Activated B cell treated with CpG ODN at 0.5 μM for 24 hours (primary cell): ENCODE data around the gene KLK13. TPM values are rescaled to one million over a fixed set of nuclear protein-coding genes. Genes with fewer than 3 reads are reported as not detected.

Source experiments
- ATAC-seq: fragments of 200-7000 bp; cut with Tn5 transposase; one replicate; pipeline ENCODE4 v1.10.0; 2021; ENCODE audit warnings: low read depth, mild to moderate bottlenecking, moderate library complexity
- CTCF ChIA-PET: fragments of 350-600 bp; sonication (Branson Sonifier 250); formaldehyde crosslinking; loops from one replicate; lab custom pipeline; 2021; ENCODE audit warnings: antibody characterized with exemption; lab: Charles Lee
- POLR2A ChIA-PET: fragments of 350-600 bp; sonication (Branson Sonifier 250); formaldehyde crosslinking; loops from one replicate; lab custom pipeline; 2021; ENCODE audit warnings: antibody characterized with exemption; lab: Charles Lee
- DNase-seq: peaks from one replicate; pipeline ENCODE4 v3.0.0; 2022
- H3K27ac Mint-ChIP-seq: one replicate; pipeline ENCODE4 v1.8.0; 2020; ENCODE audit warnings: mixed read lengths
- H3K27me3 Mint-ChIP-seq: one replicate; pipeline ENCODE4 v1.8.0; 2021; ENCODE audit warnings: mixed read lengths
- H3K36me3 Mint-ChIP-seq: one replicate; pipeline ENCODE4 v1.8.0; 2021; ENCODE audit warnings: low read depth, mixed read lengths
- H3K4me1 Mint-ChIP-seq: one replicate; pipeline ENCODE4 v1.8.0; 2021; ENCODE audit warnings: mixed read lengths
- H3K4me3 Mint-ChIP-seq: one replicate; pipeline ENCODE4 v1.8.0; 2020; ENCODE audit warnings: mild to moderate bottlenecking, mixed read lengths
- H3K9me3 Mint-ChIP-seq: one replicate; pipeline ENCODE4 v1.8.0; 2020; ENCODE audit warnings: mixed read lengths
- intact Hi-C: fragments of 100-400 bp; cut with micrococcal nuclease; formaldehyde crosslinking; loops from one replicate; pipeline ENCODE4 v1.15.1; 2024
- total RNA-seq: library from RNA; stranded (reverse); gene quantifications from 2 replicates; pipeline ENCODE4 v1.2.3, GENCODE V29; 2022
- TF ChIP-seq, protein P1 (sequence below): fragments of 200-600 bp; IDR thresholded peaks from one replicate; pipeline ENCODE4 v1.8.0; 2022; ENCODE audit warnings: antibody characterized with exemption, mild to moderate bottlenecking

The KLK13 gene
- total RNA-seq, 1 donor from 2014 or later, result not detected

DNA sequence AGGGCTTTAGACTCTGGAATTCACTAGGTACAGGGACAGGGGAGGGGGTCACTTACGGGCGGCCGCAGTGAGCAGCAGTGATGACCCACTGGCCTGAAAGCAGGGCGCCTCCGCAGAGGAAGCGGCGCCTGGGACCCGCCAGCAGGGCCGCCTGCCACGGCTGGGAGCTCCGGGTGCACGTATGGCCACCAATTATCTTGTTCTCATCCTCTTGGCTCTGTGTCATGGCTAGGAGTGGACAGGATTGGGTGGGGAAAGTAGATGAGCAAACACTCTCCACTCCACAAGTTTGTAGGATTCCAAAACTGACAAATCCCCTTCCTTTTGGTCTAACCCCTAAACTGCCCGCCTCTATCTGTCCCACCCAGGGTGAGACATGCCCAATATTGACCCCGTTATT, 16.6 kb upstream of the KLK13 start:
- ATAC-seq (no peak), DNase-seq (no peak)
- POLR2A ChIA-PET, result no interaction called here
- Mint-ChIP-seq H3K4me3 (no peak overlapping the region), H3K36me3 (no peaks in the 10 kb centered on the region), H3K9me3 (no peaks in the 10 kb centered on the region), H3K27ac (no peak overlapping the region), H3K27me3 (no peaks in the 10 kb centered on the region), H3K4me1 (no peaks in the 10 kb centered on the region)
- TF ChIP-seq, protein P1, sequence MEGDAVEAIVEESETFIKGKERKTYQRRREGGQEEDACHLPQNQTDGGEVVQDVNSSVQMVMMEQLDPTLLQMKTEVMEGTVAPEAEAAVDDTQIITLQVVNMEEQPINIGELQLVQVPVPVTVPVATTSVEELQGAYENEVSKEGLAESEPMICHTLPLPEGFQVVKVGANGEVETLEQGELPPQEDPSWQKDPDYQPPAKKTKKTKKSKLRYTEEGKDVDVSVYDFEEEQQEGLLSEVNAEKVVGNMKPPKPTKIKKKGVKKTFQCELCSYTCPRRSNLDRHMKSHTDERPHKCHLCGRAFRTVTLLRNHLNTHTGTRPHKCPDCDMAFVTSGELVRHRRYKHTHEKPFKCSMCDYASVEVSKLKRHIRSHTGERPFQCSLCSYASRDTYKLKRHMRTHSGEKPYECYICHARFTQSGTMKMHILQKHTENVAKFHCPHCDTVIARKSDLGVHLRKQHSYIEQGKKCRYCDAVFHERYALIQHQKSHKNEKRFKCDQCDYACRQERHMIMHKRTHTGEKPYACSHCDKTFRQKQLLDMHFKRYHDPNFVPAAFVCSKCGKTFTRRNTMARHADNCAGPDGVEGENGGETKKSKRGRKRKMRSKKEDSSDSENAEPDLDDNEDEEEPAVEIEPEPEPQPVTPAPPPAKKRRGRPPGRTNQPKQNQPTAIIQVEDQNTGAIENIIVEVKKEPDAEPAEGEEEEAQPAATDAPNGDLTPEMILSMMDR, result no peak
- intact Hi-C loops, result no loop called here
- CTCF ChIA-PET, result no interaction called here

DNA sequence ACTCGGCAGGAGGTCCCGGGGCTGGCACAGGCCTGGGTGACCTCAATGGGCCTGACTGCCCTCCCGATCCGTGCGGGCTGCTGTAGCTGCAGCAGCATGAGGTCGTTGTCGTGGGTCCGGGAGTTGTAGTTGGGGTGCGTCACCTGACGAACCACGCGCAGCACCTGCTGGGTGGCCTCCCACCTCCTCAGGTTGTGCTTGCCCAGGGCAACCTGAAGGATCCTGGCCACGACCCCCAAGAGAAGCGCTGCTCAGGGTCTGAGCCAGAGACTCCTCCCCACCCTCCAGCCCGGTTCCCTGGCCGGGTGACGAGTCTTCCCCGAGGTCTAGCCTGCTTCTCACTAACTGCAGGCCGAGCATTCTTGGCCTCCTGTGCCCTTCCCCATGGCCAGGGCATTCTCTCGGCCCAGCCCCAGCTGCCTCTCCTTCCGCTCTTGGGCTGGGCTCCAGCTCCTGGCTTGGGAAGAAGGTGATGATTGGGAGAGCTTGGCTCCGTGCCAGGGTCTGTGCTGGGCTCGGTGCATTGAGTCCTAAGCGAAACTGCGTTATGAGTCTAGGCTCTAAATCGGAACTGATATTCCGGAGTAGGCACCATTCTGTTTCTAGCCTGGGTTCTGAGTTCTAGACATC, 14.7 kb upstream of the KLK13 start:
- no peak for DNase-seq
- no peaks in the 10 kb centered on the region for H3K4me1 Mint-ChIP-seq
- CTCF ChIA-PET, result no interaction called here
- intact Hi-C loops, result no loop called here
- no peak for ATAC-seq
- H3K27me3 Mint-ChIP-seq, result no peaks in the 10 kb centered on the region
- POLR2A ChIA-PET, result no interaction called here
- no peaks in the 10 kb centered on the region for H3K9me3 Mint-ChIP-seq
- no peak overlapping the region for H3K4me3 Mint-ChIP-seq
- no peaks in the 10 kb centered on the region for H3K36me3 Mint-ChIP-seq
- TF ChIP-seq, protein P1, result no peak
- no peak overlapping the region for H3K27ac Mint-ChIP-seq

DNA sequence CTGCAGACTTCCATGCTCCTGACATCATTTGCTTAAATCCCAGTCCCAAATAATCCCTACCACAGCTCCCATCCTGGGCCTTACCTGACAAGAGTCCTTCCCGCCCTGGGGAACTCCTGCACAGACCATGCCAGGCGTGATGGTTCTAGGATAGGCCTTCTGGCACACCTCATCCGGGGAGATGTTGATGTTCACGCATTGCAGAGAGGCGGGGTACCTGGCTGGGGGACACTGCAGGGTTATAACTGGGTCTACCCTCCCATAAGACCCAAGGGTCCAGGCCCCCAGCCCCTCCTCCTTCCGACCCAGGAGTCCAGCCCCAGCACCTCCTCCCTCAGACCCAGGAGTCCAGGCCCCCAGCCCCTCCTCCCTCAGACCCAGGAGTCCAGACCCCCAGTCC, 13.8 kb upstream of the KLK13 start:
- H3K9me3 Mint-ChIP-seq, result peaks cover 6% of the 10 kb centered on the region
- intact Hi-C loops, result no loop called here
- no peaks in the 10 kb centered on the region for H3K36me3 Mint-ChIP-seq
- POLR2A ChIA-PET, result no interaction called here
- no peak overlapping the region for H3K27ac Mint-ChIP-seq
- ATAC-seq (no peak), DNase-seq (no peak)
- TF ChIP-seq, protein P1, result no peak
- H3K4me1 Mint-ChIP-seq, result no peaks in the 10 kb centered on the region
- CTCF ChIA-PET, result no interaction called here
- no peak overlapping the region for H3K4me3 Mint-ChIP-seq
- no peaks in the 10 kb centered on the region for H3K27me3 Mint-ChIP-seq

DNA sequence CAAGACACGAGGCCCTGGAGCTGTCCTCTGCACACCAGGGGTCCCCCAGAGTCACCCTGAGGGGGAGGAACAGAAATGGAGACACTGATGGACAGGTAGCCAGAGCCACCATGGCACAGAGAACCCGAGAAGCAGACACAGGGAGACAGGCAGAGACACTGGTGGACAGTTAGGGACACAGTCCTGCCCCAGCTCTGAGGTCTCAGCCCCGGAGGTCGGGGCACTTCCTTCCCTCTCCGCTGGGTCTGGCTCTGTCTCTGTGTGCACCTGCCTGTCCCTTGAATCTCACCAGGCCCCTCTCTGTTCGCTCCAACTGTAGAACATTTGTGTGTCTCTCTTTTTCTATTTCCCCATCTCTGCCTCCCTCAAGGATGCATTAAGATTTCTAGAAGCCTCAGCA, 13.2 kb upstream of the KLK13 start:
- Mint-ChIP-seq H3K36me3 (no peaks in the 10 kb centered on the region), H3K4me3 (no peak overlapping the region), H3K4me1 (no peaks in the 10 kb centered on the region), H3K9me3 (peaks cover 11% of the 10 kb centered on the region), H3K27ac (no peak overlapping the region), H3K27me3 (no peaks in the 10 kb centered on the region)
- CTCF ChIA-PET, result no interaction called here
- intact Hi-C loops, result no loop called here
- TF ChIP-seq, protein P1, result no peak
- POLR2A ChIA-PET, result no interaction called here
- ATAC-seq, result no peak
- DNase-seq, result no peak

DNA sequence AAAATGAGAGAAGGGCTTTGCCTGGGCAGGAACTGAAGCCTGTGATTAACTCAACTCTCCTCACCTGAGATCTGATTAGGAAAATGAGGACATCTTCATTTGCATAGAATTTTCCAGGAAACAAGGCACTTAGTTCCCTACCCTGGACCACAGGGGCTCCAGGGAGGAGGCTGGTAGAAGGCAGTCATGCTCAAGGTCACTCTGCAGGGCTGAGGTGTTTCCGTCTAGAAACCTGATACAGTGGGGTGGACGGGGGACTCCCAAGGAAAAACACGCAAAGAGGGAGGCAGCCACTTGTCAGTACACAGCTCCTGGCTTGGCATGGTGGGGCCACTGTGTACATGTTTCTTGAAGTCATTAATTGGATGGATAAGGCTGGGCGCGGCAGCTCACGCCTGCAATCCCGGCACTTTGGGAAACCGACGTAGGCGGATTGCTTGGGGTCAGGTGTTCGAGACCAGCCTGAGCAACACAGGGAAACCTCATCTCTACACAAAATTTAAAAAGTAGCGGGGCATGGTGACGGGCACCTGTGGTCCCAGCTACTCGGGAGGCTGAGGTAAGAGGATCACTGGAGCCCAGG, 11.8 kb upstream of the KLK13 start:
- DNase-seq (no peak), ATAC-seq (no peak)
- TF ChIP-seq, protein P1, result no peak
- intact Hi-C loops, result no loop called here
- Mint-ChIP-seq H3K4me1 (no peaks in the 10 kb centered on the region), H3K36me3 (no peaks in the 10 kb centered on the region), H3K9me3 (peaks cover 11% of the 10 kb centered on the region), H3K4me3 (no peak overlapping the region), H3K27me3 (no peaks in the 10 kb centered on the region), H3K27ac (no peak overlapping the region)
- ChIA-PET POLR2A (no interaction called here), CTCF (no interaction called here)
